ENCODE data around the gene CENPVL1.

CENPVL1 gene

GRCh38 chrX:51728202-51728601 lies 17.9 kb downstream of the CENPVL1 start:
- Histone ChIP-seq H3K4me3 (ENCODE audit: low read depth, low read length) (no peak overlapping the region), H3K36me3 (replicated peaks) (no peaks in the 10 kb centered on the region), H3K27ac (no peak overlapping the region), H3K27me3 (replicated peaks) (no peaks in the 10 kb centered on the region)
- in situ Hi-C loops (cut with HindIII; ENCODE audit: low pct_ligation_motif_present, low sequenced_read_pairs), result no loop called here
- no peak for DNase-seq
- no peak for TF ChIP-seq CTCF (IDR thresholded peaks at IDR 0.05; ENCODE audit: low read depth, low read length, missing control alignments)

- no peak for DNase-seq
- Histone ChIP-seq H3K27me3 (replicated peaks) (no peaks in the 10 kb centered on the region), H3K27ac (no peak overlapping the region), H3K36me3 (replicated peaks) (no peaks in the 10 kb centered on the region), H3K4me3 (ENCODE audit: low read depth, low read length) (no peak overlapping the region)
- in situ Hi-C loops (cut with HindIII; ENCODE audit: low pct_ligation_motif_present, low sequenced_read_pairs), result no loop called here
- TF ChIP-seq CTCF (IDR thresholded peaks at IDR 0.05; ENCODE audit: low read depth, low read length, missing control alignments), result no peak
Observed at GRCh38 chrX:51737091-51737490, 26.8 kb downstream of the CENPVL1 start.

- no peak for DNase-seq
- no peak overlapping the region for H3K4me3 ChIP-seq (ENCODE audit: low read depth, low read length)
- no peak overlapping the region for H3K27ac ChIP-seq
- no peak for TF ChIP-seq CTCF (IDR thresholded peaks at IDR 0.05; ENCODE audit: low read depth, low read length, missing control alignments)
- no peaks in the 10 kb centered on the region for H3K27me3 ChIP-seq (replicated peaks)
- in situ Hi-C loops (cut with HindIII; ENCODE audit: low pct_ligation_motif_present, low sequenced_read_pairs), result no loop called here
- H3K36me3 ChIP-seq (replicated peaks), result no peaks in the 10 kb centered on the region
Observed at GRCh38 chrX:51742586-51742985, 32.3 kb downstream of the CENPVL1 start.

DNA sequence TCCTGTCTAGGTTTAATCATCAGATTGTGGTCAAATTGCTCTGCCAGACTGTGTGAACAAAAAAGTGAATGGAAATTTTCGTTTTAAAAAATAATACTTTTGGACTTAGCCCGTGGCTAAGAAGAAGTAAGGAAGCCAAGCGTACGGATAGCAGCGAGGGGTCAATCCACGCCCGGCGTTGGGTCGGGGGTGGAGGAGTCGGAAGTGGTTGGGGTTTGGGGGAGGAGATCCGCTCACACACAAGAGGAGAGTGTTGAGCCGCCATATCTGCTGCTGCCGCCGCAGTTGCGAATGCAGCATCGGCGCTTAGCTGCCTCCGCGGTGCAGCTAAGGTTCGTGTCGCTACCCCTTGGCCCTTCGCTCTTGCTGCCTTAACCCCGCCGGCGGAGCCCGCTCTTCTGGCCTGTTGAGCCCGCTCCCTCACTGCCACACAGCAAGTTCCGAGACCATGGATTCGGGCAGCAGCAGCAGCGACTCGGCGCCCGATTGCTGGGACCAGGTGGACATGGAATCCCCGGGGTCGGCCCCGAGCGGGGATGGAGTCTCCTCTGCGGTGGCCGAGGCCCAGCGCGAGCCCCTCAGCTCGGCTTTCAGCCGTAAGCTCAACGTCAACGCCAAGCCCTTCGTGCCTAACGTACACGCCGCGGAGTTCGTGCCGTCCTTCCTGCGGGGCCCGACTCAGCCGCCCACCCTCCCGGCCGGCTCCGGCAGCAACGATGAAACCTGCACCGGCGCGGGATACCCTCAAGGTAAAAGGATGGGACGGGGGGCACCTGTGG lies 33.1 kb downstream of the CENPVL1 start, which contains the start of gene GSPT2:
Gene GSPT2, plus strand, starts transcription at position 264 of the 779 bp plus-strand sequence. Its CDS starts 185 bp downstream, at position 449.
- Histone ChIP-seq H3K27ac (peak within 1 kb of the TSS; percentile 3), H3K27me3 (replicated peaks) (no peaks in the 10 kb centered on the region), H3K36me3 (replicated peaks) (no peaks in the 10 kb centered on the region), H3K4me3 (ENCODE audit: low read depth, low read length) (peak within 1 kb of the TSS; percentile 74)
- TF ChIP-seq CTCF (IDR thresholded peaks at IDR 0.05; ENCODE audit: low read depth, low read length, missing control alignments), result no peak
- in situ Hi-C loops (cut with HindIII; ENCODE audit: low pct_ligation_motif_present, low sequenced_read_pairs), result no loop called here
- DNase-seq, result peak; percentile 46

DNA sequence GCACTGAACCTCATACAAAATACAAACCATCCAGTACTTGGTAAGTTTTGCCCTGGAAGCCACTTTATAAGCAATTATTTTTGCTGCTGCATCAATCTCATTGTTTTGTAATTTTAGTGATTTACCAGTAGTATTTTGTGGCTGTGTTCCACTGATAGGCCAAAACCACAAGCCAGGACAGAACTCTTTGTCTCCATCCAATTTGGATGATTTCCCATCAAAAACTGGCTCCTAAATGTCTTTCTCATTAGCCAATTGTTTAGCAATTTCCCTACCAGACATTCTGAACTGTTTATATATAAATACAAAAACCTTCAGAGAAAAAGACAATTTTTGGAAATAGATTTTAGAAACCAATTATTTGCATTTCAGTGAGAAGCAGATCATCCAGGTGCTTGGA lies 37.4 kb downstream of the CENPVL1 start:
- in situ Hi-C loops (cut with HindIII; ENCODE audit: low pct_ligation_motif_present, low sequenced_read_pairs), result no loop called here
- no peaks in the 10 kb centered on the region for H3K27me3 ChIP-seq (replicated peaks)
- H3K4me3 ChIP-seq (ENCODE audit: low read depth, low read length), result no peak overlapping the region
- no peak overlapping the region for H3K27ac ChIP-seq
- DNase-seq, result no peak
- H3K36me3 ChIP-seq (replicated peaks), result no peaks in the 10 kb centered on the region
- no peak for TF ChIP-seq CTCF (IDR thresholded peaks at IDR 0.05; ENCODE audit: low read depth, low read length, missing control alignments)
